GM18519 (cell line): ENCODE measurements around the gene KCNF1.

Source experiments
- ATAC-seq: cut with Tn5 transposase; IDR thresholded peaks from one replicate; pipeline ENCODE4 v1.9.1; 2021; ENCODE audit warnings: mild to moderate bottlenecking, moderate library complexity; ENCODE audit not compliant: unreplicated experiment, low FRiP score

The KCNF1 gene

DNA sequence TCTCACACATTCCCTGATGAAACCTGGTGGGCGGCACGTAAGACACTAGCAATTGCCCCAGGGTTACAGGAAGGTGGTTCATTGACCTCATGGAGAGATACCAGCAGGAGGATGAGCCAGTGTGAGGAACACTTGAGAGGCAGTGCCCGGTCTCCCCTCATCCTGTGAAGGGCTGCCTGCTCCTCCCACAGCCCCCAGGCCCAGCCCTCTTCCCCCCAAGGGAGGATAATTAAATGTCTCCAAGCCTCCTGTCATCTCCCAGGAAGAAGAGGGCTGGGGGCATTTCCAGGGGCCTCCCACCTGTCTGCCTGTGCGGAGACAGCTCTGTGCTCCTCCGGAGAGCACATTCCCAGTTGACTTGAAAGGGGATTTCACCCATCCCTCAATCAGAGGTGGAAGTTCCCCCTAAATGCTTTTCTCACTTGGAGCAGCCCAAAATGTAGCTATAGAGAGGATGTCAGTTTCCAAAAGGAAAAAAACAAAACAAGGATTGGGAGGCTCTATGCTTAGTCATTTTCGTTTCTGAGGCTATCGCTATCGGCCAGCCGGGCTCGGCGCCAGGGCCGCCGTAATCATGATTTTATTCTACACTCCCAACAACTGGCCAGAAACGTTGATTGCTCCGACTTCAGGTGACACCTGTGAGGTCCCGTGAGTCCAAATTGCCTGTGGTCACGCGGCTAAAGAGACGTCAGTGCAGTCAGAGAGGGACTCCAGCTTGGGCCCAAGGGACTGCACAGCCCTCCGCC is 7.1 kb downstream of the KCNF1 start:
- no peak for ATAC-seq

DNA sequence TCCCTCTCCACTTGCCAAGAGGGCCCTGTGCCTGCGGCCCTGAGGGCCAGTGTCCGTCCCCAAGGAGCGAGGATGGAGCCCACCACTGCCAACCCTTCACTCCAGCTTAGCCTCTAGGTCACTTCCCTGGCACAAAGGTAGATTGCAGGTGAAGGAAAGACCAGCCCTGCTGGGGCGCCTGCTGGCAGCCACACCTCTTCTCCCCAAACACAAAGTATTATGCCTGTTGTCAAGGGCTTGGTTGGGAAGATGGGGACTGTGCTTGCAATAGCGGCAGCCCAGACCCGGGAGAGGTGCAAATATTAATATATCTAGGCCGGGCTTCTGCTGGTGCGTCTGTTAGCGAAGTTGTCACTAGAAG is 7.7 kb downstream of the KCNF1 start:
- ATAC-seq = no peak

DNA sequence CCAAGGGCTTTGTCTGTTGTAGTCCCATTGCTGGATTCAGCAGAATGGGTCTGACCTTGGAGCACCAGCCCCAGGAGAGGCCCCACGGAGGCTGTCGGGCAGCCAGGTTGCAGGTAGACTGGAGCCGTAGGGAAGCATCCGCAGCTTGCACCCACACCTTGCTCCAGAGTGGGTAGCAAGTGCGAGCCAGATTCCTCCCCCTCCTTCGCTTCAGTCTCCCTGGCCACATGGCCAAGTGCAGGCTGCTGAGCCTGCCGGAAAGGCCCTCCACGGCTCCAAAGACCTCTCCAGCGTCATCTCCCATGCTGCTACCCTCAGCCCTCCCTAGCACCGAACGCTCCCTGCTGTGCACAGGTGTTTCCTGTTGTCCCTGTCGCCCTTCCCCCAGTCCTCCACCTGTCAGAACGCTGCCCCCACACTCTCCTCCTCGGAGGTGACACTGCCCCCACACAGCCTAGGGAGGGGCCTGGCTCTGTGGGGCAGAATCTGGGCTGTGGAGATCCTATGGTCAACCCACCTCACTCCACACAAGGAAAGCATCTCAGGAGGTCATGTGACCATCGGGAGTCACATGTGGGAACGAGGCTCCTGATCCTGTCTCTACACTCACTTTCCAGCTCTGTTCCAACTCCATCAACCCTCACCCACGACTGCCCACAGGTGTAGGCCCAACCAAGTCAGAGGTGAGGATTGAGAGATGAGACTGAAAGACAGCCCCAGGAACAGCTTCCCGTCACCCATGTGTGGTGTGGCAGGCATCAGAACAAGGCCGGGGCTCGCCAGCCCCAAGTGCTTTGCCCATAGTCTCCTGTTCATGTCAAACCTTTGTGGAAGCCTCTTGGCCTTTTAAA is 8.3 kb downstream of the KCNF1 start:
- ATAC-seq = no peak

DNA sequence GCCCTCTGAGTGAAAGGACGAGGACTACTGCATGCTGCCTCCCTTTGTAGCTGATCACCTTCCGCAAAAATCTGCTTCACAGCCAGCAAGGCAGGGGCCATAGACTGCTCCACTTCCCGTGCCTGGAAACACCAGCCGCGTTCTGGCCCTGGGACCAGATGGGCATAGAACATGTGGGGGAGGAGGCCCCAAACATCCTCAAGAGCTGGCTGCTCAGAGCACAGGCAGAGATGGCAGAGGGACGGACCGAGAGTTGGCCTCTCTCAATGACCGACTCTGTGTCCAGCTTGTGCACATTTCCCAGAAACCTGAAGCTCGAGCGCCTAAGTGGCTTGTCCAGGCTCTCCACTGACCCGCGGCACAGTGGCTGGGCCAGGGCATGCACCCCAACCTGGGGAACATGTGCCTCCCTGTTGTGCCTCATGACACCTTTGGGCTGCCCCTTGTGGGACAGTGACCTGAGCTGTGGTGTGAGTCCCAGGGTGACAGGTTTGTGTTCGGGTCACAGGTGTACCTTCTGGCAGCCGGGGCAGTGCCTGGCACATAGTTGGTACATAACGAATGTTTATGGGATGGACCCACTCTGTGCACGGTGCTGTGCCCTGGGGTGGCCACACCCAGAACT is 9.1 kb downstream of the KCNF1 start:
- no peak for ATAC-seq

DNA sequence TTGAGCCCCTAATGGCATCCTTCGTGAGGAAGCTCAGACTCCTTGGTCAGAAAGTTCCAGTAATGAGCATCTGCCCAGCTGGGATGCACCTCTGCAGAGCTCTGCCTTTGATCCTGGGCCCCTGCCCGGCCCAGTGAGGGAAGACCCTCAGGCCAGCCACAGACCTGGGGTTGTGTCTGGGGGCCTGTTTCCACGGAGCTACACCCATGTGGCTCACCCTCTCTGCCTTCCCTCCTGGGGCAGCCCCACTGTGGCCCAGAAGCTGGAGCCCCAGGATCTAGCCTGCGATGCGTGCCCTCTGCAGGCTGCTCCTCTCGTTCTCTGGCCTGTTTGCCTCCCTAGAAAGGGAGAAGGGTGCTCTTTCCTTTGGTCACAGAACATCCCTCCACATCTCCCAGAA is 9.8 kb downstream of the KCNF1 start:
- no peak for ATAC-seq

DNA sequence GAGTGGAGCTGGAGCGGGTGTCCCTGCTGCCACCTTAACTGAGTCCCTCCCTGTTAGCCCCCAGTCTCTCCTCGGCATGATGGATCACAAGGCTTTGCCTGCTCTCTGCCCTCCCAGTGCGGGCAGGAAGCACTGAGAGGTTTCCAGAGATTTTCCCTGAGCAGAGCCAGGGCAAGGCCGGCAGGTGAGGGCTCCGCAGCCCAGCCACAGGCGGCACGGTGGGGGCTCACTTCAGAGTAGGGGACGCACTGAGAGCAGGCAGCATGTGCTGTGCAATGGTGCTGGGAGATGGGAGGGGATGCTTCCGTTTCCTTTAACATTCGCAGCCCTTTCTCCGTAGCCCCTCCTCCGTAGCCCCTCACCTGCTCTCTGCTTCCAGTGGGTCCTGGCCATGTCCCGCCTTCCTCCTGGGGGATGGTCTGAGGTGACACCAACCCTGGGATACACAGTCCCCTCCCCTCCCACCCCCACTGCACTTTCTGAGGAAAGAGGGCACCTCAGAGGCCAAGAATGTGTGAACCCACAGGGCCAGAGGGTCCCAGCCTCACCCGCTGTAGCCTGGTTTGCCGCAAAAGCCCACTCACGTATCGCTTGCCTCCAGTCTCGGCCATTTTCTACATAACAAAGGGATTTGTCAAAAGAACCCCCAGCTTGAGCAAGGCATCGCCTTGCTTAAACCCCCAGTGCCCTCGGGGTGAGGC is 10.7 kb downstream of the KCNF1 start:
- no peak for ATAC-seq

DNA sequence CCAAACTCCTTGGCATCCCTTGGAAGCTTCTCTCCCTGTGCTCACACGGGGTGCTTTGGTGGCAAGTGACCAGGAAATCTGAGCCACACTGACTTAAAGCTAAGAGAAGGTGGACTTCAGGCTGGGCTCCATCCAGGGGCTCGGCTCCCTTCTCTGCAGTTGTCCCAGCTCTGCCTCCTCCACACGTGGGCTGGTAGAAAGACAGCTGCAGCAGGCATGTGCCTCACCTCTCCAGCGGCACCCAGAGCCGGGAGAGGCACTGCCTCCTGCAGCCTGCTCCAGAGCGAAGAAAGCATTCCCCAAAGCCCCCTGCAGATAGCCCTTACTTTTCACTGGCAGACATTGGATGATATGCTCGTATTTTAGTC is 11.3 kb downstream of the KCNF1 start:
- no peak for ATAC-seq

DNA sequence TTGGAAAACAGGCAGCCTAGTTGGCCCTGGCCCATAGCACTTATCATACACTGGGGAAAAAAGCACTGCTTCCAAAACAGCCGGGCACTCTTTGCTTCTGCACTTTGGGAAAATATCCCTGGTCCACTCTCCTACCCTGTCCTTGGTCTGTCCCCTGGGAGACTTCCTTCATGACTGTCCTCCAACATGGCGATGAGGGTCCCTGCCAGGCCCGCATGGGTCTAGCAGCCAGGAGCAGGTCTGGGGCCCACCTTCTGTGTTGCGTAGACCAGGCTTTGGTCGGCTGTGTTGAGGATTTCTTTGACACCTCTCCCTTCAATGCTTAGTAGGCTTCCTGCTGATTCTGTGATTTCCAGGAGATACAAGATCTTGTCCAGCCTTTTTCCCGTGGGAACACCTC is 12.2 kb downstream of the KCNF1 start:
- no peak for ATAC-seq

DNA sequence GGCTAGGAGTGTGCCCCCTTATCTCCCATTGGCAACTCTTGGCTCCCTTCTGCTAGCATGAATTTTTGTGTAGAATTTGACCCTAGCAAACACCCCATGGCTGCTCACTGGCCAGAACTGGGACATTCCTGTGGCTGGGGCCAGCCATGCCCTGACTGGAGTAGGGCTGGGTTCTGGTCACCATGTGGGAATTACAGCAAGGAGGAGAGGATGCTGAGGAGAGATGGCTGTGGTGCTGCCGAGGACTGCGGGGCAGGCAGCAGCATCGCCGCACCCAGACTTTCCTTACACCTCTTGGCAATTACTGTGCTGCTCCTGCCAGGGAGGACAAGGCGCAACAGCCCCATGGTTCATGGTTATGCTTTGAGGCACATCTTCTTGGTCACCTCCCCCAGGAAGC is 12.7 kb downstream of the KCNF1 start:
- ATAC-seq = no peak

DNA sequence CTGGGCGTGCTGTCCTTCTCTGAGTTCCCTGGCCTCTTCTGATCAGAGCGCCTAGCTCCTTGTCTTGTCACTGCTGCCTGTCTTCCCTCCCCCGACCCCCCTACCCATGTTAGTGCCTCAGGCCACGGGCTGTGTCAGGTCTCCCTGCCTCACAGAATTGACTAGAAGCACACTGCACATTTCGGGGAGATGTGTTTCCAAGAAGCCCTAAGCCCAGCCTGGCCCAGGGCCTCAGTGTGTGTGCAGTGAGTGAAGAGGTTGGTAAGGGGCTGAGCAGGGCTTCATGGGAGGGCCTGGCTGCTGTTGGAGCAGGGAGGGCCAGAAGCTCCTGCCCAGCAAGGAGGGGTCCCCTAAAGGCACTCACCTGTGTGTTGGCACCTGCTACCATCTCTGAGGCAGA is 13.1 kb downstream of the KCNF1 start:
- no peak for ATAC-seq

DNA sequence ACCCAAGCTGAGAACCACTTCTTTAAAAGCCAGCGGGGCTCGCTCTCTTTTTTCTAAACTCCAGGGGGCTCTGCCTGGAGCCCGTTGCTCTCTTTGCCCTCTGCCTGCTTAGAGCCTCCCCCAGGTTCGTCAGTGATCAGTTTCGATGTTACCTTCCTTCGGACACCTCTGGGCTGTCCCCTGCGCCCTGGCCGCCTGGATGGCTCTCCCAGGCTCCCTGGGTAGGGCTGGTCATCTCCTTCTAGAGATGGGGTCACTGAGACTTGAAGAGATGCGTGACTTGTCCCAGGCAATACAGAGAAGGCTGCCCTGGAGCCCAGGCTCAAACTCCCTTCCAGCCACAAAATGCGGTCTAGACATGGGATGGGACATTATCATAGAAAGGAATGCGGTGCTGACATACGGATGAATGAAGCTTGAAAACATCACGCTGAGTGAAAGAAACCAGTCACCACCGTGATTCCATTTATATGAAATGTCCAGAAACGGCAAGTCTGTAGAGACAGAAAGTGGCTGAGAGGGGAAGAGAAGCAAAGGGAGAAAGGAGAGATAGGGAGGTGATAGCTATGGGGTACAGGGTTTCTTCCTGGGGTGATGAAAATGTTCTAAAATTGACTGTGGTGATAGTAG is 14.6 kb downstream of the KCNF1 start:
- no peak for ATAC-seq

DNA sequence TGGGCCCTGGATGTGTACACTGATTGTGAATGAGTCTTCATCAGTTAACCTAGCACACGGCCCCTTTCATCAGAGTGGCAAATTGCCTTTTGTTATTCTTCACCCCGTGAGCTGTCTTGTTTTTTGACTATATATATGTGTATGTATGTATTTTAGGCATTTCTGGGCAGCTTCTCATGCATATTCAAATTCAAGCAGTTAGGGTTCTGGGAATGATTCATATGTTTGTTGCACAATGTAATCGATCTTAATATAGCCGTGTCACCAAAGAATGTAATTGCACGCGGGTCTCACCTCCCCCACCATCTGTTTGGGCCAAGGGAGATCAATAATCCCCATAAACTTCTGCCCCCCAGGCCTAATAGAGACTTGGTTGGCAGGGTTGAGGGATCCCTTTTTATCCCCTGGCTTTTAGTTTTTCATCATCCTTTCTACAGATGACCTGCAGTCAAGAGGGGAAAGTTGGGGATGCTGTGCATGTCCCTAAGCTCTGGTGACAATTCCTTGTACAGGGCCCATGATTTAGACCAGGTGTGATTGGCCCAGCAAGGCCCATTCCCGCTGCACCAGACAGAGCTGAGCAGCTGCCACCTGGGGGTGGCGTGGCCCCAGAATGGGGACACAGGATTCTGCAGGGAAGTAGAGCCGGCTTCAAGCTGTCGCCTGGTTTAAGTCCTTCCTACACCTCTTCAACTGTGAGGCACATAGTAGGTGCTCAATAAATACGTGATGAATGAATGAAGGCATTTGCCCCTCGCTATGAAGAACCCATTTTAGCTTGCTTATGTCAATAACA is 19.2 kb downstream of the KCNF1 start:
- no peak for ATAC-seq

DNA sequence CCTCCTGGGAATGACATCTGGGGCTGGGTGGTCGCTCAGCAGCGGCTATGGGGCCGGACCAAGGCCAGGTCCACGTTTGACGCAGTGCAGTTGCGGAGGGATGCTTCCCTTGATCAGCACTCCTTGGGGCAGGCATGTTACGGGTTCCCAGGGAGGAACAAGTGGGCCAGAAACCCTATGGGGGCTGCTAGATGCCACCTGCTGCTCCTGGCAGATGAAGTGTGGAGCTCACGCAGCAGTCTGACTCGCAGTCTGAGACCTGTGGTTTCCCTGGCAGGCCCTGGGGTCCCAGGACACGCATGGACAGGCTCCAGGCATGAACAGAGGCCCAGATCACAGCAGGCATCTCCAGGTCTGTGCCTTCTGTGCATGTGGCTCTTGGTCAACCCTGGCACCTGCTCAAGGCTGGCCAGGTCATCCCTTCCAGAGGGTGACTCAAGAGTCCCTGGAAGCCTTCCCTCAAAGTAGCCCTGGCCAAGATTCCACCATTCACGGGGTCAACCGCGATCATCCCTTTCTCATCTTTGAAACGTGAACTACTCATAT is 20.0 kb downstream of the KCNF1 start:
- no peak for ATAC-seq

DNA sequence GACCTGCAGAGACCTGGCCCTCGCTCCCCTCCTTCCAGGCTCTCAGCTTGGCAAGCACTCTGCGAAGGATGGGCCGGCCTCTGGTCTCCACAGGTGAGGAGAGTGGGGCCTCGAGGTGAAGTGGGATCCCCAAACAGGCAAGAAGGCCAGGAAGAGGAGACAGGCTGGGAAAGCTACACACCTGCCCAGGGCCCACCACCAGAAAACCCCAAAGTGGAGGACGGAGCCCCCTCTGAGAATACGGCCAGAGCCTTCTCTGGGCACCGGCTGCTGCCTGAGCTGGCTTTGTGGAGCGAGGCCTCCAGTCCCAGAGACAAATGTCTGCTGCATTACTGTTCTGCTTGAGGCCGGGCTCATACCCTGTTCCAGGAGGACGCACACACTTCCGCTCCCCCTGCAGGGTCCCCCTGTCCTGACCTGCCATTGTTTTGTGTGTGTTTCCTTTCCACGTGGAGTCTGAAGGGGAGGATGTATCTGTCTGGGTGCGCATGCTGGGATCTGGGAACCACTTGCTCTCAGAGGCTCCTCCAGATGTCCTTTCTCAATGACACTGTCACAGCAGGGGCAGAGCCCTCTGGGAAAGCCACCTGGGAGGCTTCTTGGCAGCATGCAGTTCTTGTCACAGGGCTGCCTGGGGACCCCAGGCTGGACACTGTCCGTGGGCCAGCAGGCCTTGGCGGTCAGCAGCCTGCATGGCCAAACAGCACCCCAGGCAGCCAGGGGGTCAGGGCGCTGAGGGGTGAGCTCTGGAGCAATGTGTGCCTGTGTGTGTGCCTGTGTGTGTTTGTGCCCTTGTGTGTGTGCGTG is 20.8 kb downstream of the KCNF1 start:
- no peak for ATAC-seq

DNA sequence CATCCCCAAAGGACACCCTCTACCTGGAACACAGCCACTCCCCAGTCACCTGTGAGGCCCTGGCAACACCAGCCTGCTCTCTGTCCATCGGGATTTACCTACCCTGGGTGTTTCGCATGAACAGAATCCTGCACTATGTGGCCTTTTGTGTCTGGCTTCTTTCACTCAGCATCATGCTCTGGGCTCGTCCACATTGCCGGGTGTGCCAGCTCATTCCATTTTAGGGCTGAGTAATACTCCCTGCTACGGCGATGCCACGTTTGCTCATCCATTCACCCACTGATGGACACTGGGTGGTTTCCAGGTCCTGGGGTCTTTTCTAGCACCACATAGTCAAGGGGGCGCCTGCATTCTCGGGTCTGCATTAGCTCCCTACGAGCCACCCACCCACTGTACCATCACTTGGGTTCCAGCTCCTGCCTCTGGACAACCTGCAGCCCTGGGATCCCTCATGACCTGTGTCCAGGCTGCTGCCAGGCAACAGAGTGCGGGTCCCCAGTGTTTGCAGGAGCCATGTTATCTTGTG is 22.0 kb downstream of the KCNF1 start:
- ATAC-seq = no peak

DNA sequence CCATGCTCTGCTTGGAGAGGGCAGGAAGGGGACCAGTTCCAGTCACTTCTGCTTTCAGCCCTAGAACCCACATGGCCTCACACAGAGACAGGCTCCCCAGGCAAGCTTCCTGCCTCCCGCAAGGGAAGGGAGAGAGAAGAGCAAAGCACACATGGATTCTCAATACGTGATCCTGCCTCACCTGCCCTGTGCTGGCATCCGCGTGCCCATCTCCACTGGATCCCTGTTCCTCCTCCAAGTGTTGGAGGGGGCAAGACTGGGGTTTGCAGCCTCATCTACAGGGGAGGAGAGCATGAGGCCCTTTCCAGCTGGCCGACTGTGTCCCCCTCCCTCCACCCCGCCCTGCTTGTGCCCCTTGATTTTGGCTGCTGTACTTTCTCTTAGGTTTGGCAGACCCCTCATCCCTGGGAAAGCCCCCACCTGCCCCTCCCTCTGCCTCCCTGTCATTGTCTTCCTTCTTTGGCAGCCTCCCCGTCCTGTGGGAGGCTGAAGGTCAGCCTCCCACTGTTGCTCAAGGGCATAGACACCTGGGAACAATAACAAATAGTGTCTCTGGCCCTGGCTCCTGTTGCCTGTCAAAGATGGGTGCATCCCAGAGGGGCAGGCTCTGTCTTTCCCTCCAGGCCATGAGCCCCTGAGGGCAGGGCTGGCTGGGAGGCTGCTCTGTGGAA is 22.7 kb downstream of the KCNF1 start:
- ATAC-seq = no peak

DNA sequence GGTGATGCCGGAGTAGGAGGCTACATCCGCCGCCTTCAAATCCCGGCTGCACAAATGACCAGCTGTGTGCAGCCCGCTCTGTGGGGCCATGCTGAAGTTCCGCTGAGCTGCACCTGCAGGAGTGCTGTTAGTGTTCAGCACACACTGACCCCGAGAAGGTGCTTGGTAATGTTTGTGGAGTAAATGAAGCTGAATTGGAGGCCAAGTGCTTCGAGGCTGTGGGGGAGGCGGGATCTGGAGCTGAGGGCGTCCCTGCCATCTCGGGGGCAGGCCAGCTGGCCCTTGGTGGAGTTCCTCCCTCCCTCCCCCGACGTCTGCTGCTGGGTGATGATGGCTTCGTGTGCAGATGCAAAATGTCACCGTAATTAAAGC is 23.2 kb downstream of the KCNF1 start:
- no peak for ATAC-seq

DNA sequence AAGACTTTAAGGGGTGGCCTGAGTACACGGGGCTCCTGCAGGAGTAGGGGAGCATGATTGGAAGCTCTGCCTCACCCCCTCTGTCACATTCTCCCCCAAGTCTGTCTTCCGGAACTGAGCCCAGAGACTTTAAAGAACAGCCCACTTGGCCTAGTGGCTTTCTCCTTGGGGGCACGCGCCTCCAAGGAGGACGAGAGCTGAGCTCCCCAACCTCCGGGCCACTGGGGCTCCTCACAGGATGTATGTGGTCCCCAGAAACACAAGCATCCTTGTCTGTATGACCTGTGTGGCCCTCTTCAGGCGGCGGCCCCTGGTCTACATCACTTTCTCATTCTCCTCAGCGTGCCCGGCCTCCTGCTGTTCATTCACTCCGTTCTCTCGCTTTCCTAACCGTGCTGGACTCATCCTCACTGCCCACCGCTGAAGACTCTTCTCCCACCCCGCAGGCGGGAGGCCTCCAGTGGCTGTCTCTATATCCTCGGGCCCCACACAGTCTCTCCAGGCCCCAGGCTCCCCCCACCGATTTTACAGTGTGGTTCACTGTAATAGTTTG is 23.7 kb downstream of the KCNF1 start:
- ATAC-seq = no peak
